ENCODE measurements around the gene CFAP47. TPM values are rescaled to one million over a fixed set of nuclear protein-coding genes. Genes with fewer than 3 reads are reported as not detected.

Gene CFAP47
- total and polyA plus RNA-seq, 2 of the 13 experiments (the other 11 are each of a cell fraction or from before 2014, with no cell fraction given): not detected

DNA sequence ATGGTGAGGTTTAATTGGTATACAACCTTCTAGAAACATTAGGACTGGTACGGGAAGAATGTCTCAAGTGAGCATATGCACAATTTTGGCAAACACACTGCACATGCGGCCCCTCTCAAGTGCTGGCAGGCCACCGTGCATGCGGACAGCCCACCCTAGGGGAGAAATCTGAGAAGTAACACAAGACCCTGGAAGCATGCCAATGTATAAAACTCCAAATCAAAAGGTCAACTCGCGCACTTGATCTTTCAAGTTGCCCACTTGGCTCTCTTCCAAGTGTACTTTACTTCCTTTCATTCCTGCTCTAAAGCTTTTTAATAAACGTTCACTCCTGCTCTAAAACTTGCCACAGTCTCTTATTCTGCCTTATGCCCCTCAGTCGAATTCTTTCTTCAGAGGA is 488.3 kb downstream of the CFAP47 start (continued):
- TF ChIP-seq, protein P1, sequence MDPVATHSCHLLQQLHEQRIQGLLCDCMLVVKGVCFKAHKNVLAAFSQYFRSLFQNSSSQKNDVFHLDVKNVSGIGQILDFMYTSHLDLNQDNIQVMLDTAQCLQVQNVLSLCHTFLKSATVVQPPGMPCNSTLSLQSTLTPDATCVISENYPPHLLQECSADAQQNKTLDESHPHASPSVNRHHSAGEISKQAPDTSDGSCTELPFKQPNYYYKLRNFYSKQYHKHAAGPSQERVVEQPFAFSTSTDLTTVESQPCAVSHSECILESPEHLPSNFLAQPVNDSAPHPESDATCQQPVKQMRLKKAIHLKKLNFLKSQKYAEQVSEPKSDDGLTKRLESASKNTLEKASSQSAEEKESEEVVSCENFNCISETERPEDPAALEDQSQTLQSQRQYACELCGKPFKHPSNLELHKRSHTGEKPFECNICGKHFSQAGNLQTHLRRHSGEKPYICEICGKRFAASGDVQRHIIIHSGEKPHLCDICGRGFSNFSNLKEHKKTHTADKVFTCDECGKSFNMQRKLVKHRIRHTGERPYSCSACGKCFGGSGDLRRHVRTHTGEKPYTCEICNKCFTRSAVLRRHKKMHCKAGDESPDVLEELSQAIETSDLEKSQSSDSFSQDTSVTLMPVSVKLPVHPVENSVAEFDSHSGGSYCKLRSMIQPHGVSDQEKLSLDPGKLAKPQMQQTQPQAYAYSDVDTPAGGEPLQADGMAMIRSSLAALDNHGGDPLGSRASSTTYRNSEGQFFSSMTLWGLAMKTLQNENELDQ (CRISPR knock-in tag; IDR thresholded peaks at IDR 0.05; ENCODE audit: borderline replicate concordance): no peak
- TF ChIP-seq, protein P2, sequence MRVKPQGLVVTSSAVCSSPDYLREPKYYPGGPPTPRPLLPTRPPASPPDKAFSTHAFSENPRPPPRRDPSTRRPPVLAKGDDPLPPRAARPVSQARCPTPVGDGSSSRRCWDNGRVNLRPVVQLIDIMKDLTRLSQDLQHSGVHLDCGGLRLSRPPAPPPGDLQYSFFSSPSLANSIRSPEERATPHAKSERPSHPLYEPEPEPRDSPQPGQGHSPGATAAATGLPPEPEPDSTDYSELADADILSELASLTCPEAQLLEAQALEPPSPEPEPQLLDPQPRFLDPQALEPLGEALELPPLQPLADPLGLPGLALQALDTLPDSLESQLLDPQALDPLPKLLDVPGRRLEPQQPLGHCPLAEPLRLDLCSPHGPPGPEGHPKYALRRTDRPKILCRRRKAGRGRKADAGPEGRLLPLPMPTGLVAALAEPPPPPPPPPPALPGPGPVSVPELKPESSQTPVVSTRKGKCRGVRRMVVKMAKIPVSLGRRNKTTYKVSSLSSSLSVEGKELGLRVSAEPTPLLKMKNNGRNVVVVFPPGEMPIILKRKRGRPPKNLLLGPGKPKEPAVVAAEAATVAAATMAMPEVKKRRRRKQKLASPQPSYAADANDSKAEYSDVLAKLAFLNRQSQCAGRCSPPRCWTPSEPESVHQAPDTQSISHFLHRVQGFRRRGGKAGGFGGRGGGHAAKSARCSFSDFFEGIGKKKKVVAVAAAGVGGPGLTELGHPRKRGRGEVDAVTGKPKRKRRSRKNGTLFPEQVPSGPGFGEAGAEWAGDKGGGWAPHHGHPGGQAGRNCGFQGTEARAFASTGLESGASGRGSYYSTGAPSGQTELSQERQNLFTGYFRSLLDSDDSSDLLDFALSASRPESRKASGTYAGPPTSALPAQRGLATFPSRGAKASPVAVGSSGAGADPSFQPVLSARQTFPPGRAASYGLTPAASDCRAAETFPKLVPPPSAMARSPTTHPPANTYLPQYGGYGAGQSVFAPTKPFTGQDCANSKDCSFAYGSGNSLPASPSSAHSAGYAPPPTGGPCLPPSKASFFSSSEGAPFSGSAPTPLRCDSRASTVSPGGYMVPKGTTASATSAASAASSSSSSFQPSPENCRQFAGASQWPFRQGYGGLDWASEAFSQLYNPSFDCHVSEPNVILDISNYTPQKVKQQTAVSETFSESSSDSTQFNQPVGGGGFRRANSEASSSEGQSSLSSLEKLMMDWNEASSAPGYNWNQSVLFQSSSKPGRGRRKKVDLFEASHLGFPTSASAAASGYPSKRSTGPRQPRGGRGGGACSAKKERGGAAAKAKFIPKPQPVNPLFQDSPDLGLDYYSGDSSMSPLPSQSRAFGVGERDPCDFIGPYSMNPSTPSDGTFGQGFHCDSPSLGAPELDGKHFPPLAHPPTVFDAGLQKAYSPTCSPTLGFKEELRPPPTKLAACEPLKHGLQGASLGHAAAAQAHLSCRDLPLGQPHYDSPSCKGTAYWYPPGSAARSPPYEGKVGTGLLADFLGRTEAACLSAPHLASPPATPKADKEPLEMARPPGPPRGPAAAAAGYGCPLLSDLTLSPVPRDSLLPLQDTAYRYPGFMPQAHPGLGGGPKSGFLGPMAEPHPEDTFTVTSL (CRISPR knock-in tag; IDR thresholded peaks at IDR 0.05; ENCODE audit: borderline replicate concordance): no peak
- TF ChIP-seq ATF1 (CRISPR knock-in tag; IDR thresholded peaks at IDR 0.05): no peak
- TF ChIP-seq, protein P3, sequence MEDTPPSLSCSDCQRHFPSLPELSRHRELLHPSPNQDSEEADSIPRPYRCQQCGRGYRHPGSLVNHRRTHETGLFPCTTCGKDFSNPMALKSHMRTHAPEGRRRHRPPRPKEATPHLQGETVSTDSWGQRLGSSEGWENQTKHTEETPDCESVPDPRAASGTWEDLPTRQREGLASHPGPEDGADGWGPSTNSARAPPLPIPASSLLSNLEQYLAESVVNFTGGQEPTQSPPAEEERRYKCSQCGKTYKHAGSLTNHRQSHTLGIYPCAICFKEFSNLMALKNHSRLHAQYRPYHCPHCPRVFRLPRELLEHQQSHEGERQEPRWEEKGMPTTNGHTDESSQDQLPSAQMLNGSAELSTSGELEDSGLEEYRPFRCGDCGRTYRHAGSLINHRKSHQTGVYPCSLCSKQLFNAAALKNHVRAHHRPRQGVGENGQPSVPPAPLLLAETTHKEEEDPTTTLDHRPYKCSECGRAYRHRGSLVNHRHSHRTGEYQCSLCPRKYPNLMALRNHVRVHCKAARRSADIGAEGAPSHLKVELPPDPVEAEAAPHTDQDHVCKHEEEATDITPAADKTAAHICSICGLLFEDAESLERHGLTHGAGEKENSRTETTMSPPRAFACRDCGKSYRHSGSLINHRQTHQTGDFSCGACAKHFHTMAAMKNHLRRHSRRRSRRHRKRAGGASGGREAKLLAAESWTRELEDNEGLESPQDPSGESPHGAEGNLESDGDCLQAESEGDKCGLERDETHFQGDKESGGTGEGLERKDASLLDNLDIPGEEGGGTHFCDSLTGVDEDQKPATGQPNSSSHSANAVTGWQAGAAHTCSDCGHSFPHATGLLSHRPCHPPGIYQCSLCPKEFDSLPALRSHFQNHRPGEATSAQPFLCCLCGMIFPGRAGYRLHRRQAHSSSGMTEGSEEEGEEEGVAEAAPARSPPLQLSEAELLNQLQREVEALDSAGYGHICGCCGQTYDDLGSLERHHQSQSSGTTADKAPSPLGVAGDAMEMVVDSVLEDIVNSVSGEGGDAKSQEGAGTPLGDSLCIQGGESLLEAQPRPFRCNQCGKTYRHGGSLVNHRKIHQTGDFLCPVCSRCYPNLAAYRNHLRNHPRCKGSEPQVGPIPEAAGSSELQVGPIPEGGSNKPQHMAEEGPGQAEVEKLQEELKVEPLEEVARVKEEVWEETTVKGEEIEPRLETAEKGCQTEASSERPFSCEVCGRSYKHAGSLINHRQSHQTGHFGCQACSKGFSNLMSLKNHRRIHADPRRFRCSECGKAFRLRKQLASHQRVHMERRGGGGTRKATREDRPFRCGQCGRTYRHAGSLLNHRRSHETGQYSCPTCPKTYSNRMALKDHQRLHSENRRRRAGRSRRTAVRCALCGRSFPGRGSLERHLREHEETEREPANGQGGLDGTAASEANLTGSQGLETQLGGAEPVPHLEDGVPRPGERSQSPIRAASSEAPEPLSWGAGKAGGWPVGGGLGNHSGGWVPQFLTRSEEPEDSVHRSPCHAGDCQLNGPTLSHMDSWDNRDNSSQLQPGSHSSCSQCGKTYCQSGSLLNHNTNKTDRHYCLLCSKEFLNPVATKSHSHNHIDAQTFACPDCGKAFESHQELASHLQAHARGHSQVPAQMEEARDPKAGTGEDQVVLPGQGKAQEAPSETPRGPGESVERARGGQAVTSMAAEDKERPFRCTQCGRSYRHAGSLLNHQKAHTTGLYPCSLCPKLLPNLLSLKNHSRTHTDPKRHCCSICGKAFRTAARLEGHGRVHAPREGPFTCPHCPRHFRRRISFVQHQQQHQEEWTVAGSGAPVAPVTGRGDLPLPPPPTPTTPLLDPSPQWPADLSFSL (CRISPR knock-in tag; IDR thresholded peaks at IDR 0.05): no peak
- no peak for TF ChIP-seq POGZ (CRISPR knock-in tag; IDR thresholded peaks at IDR 0.05)
- no peak for TF ChIP-seq SP140L (CRISPR knock-in tag; IDR thresholded peaks at IDR 0.05; ENCODE audit: borderline replicate concordance)
- no peak for TF ChIP-seq TSC22D2 (CRISPR knock-in tag; IDR thresholded peaks at IDR 0.05; ENCODE audit: borderline replicate concordance)
- TF ChIP-seq ZC3H4 (CRISPR knock-in tag; IDR thresholded peaks at IDR 0.05; ENCODE audit: borderline replicate concordance): no peak
- TF ChIP-seq KDM4B (CRISPR knock-in tag; IDR thresholded peaks at IDR 0.05): no peak
- TF ChIP-seq, protein P4, sequence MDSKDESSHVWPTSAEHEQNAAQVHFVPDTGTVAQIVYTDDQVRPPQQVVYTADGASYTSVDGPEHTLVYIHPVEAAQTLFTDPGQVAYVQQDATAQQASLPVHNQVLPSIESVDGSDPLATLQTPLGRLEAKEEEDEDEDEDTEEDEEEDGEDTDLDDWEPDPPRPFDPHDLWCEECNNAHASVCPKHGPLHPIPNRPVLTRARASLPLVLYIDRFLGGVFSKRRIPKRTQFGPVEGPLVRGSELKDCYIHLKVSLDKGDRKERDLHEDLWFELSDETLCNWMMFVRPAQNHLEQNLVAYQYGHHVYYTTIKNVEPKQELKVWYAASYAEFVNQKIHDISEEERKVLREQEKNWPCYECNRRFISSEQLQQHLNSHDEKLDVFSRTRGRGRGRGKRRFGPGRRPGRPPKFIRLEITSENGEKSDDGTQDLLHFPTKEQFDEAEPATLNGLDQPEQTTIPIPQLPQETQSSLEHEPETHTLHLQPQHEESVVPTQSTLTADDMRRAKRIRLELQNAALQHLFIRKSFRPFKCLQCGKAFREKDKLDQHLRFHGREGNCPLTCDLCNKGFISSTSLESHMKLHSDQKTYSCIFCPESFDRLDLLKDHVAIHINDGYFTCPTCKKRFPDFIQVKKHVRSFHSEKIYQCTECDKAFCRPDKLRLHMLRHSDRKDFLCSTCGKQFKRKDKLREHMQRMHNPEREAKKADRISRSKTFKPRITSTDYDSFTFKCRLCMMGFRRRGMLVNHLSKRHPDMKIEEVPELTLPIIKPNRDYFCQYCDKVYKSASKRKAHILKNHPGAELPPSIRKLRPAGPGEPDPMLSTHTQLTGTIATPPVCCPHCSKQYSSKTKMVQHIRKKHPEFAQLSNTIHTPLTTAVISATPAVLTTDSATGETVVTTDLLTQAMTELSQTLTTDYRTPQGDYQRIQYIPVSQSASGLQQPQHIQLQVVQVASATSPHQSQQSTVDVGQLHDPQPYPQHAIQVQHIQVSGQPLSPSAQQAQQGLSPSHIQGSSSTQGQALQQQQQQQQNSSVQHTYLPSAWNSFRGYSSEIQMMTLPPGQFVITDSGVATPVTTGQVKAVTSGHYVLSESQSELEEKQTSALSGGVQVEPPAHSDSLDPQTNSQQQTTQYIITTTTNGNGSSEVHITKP (CRISPR knock-in tag; IDR thresholded peaks at IDR 0.05; ENCODE audit: low read depth): no peak
- TF ChIP-seq JUNB (CRISPR knock-in tag; IDR thresholded peaks at IDR 0.05; ENCODE audit: borderline replicate concordance): no peak

All from HepG2 (cell line).